ENCODE data around the gene SLC16A13.
"Not testable (repeated sequence)": the region's sequence is repeated elsewhere in the genome, so short reads cannot be mapped to it uniquely, and the experiment has no call there.

SLC16A13 gene

DNA sequence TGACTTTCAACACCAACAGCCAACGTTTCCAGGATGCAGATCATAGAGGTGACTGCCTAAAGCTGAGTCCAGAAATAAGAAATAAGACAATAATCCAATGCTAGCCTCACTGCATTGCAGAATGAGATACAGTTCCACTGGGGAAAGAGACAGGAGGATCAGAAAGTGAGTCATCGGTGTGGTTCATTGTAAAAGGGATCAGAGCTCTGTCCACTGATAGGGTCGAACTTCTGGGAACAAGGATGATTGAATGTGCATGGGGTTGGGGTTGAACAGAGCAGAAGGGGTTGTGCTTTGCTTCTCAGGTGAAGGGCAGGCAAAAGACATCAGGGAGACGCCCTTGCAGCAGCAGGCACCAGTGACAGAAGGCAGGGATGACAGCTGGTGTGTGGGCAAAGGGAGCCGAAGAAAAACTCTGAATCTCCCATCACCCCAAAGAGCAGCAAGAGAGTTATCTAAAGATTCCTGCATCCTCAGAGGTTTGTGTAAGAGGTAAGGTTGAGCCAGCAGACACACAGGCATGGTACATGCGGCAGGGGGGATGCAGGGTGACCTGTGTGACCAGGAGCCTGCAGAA, 27.8 kb downstream of the SLC16A13 start:
- no peak for DNase-seq (ENCODE audit: low spot score)

DNA sequence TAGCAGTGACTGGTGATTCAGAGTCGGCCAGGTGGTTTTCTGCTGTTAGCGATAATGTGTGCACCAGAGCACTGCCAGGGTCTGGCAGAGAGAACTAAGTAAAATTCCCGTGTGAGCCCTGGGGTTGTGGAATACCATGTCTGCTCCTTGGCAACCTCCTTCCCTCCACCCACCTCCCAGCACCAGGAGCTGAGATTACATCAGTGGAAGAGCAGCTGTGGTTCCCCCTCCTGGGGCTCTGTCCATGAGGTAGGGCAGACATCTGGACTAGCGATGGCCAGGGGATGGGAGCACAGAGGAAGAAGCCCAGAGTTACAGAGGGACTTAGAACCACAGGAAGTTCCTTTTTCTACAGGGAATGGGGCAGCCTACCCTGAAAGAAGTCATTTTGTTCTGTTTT, 28.4 kb downstream of the SLC16A13 start:
- DNase-seq (ENCODE audit: low spot score) = no peak

DNA sequence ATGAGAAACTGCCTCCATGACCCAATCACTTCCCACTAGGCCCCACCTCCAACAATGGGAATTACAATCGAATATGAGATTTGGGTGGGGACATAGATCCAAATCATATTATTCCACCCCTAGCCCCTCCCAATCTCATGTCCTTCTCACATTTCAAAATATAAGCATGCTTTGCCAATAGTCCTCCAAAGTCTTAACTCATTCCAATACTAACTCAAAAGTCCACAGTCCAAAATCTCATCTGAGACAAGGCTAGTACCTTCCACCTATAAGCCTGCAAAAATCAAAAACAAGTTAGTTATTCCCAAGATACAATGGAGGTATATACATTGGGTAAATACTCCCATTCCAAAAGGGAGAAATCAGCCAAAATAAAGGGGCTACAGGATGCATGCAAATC, 31.4 kb downstream of the SLC16A13 start:
- no peak for DNase-seq (ENCODE audit: low spot score)

DNA sequence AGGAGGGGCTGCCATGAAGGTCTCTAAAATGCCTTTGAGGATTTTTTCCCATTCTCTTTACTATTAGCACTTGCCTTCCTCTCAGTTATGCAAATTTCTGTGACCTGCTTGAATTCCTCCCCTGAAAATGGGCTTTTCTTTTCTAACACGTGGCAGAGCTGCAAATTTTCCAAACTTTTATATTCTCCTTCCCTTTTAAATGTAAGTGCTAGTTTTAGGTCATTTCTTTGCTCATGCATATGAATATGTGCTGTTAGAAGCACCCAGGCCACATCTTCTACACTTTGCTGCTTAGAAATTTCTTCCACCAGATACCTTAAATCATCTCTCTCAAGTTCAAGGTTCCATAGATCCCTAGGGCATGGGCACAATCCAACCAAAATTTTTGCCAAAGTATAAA, 32.5 kb downstream of the SLC16A13 start:
- DNase-seq (ENCODE audit: low spot score) = no peak

DNA sequence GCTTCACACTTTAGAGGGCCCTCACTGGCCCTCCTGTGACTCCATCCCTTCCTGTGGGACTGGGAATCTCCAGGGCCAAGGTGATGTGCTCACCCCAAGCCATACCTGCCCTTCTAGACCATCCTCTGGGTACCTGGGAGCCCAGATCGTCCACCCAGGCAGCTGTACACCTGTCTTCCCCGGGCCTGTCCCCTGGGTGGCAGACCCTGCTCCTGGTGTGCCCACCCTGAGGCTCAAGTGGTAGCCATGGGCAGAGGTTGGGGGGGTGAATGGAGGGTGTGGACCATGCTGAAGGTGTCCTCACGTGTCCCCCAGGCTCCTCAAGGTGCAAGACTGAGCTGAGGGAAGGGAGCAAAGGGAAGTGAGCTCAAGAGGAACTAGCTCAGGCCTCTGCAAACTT, 34.9 kb downstream of the SLC16A13 start:
- no peak for DNase-seq (ENCODE audit: low spot score)

DNA sequence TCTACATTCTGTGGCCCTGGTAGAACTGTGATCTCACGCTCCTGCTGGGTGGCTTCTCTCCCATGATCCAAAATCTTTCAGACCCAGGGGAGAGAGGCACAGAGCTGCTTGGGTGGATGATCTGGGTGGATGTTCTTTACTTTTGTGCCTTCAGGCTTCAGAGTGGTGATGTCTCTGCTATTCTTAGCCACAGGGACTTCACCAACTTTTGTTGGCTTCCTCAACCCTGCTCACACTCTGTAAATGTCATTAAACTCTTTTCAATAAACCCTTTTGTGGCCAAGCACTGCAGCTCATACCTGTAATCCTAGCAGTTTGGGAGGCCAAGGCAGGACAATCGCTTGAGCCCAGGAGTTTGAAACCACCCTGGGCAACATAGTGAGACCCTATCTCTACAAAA, 36.6 kb downstream of the SLC16A13 start:
- no peak for DNase-seq (ENCODE audit: low spot score)

DNA sequence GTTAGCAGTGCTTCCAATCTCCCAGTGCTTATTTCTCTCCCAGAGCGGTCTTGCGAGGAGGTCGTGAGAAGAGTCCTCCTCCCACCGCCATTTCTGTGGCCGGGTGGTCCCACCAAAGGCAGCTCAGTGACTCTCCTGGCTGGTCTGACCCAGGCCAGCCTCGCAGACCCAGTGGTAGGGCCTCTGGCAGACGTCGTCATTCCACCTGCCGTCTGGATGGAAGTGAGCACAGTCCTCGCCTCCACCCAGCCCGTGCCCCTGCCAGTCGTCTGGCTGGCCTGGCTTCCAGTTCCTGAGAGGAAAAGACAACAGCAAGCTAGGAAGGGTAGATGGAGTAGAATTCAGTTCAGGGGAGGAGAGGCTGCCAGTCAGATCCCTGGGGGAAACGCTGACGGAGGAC, 39.1 kb downstream of the SLC16A13 start:
- DNase-seq (ENCODE audit: low spot score) = no peak

DNA sequence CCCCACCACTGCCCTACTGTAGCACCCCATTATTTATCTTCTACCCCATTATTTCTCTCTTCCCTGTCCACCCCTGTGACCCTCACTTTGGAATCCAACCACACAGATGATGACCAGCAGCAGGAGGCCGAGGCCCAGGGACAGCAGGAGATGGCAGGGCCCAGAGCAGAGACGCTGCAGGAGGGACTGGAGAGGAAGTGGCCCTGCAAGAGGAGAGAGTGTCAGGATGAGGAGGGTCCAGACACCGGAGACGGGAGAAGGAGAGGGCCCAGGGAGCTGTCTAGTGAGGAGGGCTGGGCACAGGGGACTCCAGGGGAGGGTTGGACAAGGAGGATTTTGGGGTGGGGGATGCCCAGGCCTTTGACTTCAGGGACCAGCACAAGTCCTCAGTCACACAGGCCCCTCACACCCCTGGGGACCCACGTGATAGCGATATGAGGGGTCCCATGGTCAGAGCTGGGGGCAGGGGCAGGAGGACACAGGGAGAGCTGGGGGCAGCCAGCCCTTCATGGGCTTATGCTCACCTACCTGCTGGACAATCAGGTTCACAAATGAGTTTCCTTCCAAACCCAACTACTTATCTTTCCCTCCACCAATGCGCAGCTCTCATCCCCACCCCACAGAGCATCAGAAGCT, 42.2 kb downstream of the SLC16A13 start:
- DNase-seq (ENCODE audit: low spot score) = no peak

DNA sequence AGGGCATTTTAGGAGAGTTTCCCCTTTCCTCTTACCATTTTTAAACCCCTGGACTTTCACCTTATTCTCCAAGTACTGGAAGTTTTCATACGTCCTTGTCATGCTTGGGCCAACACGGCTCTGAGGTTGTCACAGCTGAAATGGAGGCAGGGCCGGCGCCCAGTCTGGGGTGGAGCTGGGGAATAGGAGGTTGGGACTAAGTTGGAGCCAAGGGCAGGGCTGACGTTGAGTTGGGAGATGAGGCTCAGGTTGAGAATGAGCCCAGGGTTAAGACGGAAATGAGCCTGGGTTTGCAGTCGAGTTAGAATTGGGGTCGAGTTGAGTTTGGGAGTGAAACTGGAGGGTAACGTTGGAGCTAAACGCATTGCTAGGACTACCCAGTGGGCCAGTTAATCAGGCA, 42.9 kb downstream of the SLC16A13 start:
- no peak for DNase-seq (ENCODE audit: low spot score)

DNA sequence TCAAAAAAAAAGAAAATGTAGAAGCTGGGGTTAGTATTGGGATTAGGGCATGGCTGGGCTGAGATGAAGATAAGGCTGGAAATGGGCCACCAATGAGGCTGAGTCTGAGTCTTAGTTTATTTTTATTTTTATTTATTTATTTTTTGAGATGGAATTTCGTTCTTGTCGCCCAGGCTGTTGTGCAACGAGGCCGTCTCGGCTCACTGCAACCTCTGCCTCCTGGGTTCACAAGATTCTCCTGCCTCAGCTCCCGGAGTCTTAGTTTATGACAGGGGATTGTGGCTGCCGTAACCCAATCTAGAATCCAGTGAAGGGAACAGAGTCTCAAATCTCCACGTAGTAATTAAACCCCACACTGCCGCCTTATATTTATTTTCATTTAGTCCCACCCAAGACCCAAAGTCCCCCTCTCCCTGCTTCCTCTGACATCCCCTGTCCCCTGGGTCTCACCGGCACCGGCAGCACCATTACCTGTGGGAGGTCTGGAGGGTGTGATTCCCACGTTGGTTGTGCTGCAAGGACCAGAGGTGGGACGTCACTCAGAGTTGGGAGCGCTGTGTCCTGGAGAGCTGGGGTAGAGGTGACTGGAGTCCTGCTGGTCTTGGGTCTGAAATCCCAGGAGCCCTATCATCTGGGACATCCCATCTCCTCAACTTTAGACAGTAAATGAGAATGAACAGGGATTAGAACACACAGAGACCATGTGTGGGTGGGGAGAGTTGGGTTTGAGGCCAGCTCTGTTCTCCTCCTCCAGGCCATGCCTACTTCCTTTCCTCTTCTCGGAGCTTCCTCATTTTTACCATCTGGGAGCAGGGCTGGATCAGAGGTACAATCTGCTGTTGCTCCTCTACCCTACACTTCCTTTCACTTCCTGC, 44.0 kb downstream of the SLC16A13 start, which contains the start of gene CLEC10A:
Gene CLEC10A, minus strand, starts transcription at position 671 of the 875 bp plus-strand sequence. CDS start 1,439 bp downstream, outside the sequence.
- DNase-seq (ENCODE audit: low spot score) = no peak

DNA sequence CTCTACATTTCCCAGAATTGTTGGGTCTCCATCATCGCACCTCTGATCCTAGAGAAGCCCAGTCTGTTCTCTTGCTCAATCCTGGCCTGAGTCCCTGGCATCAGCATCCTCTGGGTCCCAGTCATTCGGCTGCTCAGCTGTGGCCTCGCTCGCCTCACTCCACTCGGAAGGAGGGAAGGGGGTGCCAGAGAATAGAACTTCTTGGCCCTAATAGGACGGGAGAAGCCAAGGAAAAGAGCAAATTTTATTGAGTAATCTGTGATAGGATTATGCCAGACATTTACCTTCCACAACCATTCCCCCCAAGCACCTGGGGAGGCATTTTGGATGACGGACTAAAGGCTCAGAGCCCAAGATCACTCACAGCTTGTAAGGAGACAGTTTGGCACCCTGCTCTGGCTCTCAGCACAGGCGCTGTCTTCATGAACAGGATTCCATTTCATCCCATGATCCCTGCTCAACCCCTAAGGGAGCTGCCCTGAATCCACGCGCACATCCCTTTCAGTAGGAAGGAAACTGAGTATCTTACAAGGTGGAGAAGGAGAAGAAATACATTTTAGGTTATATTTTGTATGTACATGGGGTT, 44.7 kb downstream of the SLC16A13 start:
- no peak for DNase-seq (ENCODE audit: low spot score)

DNA sequence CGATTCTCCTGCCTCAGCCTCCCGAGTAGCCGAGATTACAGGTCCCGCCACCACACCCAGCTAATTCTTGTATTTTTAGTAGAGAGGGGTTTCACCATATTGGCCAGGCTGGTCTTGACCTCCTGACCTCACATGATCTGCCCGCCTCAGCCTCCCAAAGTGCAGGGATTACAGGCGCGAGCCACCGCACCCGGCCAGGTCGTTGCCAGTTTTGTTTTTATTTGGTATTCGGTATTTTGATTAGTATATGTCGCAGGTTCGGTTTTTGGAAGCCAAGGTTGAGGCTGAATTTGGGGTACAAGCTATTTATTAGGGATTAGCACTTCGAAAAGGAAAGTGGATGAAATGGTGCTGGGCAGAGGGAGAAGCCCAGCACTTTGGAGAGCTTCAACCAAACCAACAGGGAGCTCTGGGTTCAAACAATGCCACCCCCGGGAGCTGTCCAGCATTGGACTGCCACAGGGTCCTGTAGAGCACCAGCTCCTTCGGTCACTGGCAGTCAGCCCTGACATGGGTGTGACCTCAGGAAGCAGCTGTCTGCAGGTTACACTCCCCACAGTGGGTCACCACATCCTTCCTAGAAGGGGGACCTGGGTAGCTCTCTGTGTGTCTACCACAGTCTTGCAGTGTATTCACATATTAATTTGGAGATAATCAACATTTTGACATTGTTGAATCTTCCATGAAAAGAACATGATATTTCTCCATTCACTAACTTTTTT, 45.7 kb downstream of the SLC16A13 start:
- DNase-seq (ENCODE audit: low spot score) = no peak

DNA sequence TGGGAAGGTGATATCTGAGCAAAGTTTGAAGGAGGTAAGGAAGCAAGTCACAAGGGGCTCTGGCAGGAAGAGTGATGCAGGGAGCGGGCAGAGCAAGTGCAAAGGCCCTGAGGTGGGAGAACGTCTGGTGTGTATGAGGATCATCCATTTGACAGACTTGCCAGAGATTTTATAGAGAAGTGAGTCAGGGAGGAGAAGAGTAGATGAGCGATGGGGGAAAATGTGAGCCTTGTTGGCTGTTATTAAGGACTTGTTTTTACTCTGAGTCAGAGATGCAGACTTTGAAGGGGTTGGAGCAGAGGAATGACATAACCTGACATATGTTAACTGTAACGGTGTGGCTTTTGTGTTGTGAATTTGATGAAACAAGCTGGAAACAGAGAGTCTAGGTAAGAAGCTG, 47.8 kb downstream of the SLC16A13 start:
- DNase-seq (ENCODE audit: low spot score) = no peak

DNA sequence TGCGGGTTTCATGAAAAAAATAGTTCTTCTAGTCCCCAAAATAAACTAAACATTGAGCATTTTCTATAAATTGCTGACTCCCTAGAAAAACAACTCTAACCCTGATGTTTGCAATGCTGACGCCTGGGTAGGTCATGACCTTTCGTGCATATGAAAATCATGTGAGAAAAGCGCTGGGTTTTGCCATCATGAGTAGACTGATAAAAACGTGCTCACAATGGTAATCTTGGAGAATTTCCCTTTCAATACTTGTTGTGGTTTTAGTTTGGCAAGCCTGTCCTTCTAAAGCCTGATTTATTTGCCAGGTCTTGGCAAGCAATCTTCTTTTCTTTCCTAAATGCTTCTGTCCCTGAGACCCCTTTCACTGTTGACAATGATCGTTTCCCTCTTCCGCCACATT, 48.3 kb downstream of the SLC16A13 start:
- DNase-seq (ENCODE audit: low spot score) = no peak

DNA sequence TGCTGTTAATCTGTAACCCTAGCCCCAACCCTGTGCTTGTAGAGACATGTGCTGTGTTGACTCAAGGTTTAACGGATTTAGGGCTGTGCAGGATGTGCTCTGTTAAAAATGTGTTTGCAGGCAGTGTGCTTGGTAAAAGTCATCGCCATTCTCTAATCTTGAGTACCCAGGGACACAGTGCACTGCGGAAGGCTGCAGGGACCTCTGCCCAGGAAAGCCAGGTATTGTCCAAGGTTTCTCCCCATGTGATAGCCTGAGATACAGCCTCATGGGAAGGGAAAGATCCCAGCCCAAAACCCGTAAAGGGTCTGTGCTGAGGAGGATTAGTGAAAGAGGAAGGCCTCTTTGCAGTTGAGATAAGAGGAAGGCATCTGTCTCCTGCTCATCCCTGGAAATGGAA, 52.6 kb downstream of the SLC16A13 start:
- not testable (repeated sequence) for DNase-seq (ENCODE audit: low spot score)

DNA sequence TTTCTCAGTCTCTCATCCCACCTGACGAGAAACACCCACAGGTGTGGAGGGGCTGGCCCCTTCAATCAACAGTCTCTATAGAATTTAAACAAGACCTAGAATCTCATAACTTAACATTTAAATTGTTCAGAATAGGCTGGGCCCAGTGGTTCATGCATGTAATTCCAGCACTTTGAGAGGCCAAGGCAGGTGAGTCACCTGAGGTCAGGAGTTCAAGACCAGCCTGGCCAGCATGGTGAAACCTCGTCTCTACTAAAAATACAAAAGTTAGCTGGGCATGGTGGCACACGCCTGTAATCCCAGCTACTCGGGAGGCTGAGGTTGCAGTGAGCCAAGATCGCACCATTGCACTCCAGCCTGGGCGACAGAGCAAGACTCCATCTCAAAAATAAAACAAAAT, 53.8 kb downstream of the SLC16A13 start:
- not testable (repeated sequence) for DNase-seq (ENCODE audit: low spot score)

Data from LoVo (cell line).